Measurements from ENCODE around the gene MAPK12.

Gene MAPK12

GRCh38 chr22:50267591-50268390 is 6.3 kb upstream of the MAPK12 start:
- no peak for DNase-seq (ENCODE audit: low spot score)

GRCh38 chr22:50266994-50267393 is 5.5 kb upstream of the MAPK12 start:
- DNase-seq (ENCODE audit: low spot score) = no peak

- no peak for DNase-seq (ENCODE audit: low spot score)
These were observed 3.6 kb upstream of the MAPK12 start for GRCh38 chr22:50264946-50265669.

DNA sequence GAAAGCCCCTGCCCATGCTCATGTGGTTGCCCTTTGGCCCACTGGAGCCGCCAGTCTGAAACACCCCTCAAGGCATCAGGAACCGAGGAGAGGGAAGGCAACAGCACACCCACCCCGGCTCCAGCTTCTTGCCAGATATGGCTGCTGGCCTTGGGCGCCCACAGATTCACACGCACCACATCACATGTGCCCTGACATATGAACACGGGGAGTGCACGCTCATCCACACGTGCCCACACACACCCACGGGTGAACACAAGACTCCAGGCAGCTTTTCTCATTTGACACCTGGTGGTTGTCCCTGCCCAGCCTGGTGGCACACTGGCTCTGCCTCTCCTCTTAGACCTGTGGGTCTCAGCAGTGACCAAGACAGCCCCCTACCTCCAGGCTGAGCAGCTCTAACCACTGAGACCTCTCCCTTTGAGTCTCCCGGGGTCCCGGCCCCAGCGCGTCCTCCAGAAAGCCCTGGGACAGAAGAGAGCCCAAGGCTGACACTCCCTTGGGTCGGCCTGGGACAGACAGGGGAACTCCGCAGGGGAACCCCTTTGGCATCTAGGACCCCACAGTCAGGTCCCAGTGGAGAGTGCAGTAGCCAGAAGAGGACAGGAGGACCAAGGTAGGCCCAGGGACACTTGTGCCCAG is 2.7 kb upstream of the MAPK12 start:
- no peak for DNase-seq (ENCODE audit: low spot score)

DNA sequence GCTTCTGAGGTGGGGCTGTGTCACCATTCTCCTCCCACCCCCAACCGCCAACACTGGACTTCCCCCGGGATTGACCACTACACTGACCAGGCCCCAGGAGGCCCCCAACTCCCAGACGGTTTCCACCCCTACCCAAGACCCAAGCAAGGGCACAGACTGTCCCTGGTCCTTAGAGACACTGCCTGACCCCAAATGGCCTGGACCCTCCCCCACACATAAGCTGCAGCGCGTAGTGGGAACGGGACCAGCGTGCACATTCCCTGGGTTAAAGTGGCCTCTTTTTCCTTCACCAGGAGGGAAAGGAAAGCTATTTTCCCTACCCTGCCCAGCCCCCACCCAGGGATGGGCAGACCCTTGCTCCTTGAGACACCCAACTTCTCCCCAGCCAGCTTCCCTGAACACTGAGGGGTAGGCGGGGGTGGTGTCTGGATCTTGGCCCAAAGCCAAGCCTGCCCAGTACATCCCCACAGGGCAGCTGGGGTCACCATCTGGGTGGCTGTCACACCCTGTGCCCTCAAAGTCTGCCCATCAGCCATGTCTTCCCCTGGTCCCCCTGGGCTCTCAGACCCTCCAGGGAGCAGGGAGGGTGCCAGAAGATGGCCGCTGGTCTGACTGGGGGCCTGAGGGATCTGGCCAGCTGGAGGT is 1.6 kb upstream of the MAPK12 start:
- no peak for DNase-seq (ENCODE audit: low spot score)

DNA sequence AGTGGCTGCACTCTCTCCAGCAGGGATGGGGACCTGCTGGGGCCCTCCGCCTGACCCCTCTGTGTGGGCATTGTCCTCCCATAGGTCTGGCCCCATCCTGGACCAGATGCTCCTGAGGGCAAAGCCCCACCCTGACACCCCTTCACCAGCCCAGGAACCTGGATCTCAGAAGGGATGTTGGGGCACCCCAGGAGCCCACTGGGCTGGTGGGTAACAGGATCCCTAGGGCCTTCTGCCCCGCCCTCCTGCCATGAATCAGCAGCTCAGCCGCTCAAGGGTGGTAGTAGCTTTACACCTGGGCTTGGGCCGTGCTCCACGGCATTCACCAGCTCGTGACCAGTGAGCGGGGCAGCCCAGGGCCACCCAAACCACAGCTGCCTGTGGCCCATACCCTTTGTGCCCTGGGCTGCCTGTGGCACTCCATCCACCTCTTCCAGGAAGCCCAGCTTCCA is 1.0 kb upstream of the MAPK12 start:
- DNase-seq (ENCODE audit: low spot score) = no peak

DNA sequence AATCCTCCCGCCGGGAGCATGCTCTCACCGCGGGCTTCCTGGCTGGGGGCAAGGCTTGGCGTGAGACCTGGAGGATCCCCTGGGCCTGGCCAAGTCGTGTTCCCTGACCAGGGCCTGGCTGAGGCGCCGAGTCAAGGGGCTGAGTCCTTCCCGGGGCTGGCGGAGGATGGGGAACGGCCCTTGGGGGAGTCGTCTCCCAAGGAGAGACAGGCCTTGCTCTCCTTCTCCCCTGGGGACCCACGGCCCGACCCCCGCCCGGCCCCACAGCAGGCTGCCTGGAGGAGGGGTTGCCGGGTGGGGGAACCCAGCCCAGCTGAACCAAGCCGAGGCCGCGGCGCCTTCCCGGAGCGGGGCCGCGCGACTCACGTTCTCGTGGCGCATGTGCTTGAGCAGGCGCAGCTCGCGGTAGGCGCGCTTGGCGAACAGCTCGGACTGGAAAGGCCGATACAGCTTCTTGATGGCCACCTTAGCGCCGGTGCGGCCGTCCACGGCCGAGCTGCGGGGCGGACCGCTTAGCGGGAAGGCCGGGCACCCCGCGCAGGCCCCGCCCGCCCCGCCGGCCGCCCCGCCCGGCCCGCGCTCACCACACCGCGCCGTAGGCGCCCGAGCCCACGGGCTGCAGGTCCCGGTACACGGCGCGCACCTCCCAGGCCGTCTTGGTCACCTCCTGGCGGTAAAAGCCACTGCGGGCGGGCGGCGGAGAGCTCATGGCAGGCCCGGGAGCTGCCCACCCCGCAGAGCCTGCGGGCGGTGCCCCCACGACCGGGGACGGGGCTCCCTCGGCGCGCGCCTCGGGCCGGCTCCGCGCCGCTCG is 475 bp downstream of the MAPK12 start:
- no peak for DNase-seq (ENCODE audit: low spot score)

DNA sequence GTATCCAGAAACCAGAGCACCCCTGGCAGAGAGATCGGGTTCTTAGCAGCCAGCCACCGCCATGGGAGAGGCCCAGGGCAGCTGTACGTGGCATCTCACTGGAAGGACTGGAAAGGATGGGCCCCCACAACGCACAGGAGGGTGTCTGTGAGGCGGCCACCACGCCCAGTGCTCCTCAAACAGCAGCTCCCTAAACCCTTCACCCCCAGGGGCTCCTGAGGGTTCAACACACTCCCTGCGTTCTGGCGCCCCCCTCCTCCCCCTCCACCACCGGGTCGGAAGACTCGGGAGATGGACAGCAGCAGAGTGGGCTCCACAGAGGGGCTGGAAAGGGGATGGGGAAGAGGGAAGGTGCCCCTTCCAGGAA is 1.1 kb downstream of the MAPK12 start:
- DNase-seq (ENCODE audit: low spot score) = no peak

DNA sequence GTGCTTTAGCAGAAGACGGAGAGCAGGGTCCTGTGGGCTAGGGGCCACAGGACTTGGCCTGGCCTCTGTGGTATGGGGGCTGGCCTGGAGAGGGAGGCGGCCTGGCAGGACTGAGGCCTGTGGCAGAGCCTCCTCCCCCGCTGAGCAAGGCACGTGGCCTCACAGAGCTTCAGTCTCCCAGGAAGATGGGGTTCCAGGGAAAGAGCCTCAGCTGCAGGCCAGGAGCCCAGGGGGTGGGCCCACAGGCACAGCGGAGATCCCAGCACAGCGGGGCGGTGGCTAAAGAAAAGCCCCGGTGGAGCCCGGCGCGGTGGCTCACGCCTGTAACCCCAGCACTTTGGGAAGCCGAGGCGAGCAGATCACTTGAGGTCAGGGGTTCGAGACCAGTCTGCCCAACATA is 2.2 kb downstream of the MAPK12 start:
- no peak for DNase-seq (ENCODE audit: low spot score)

DNA sequence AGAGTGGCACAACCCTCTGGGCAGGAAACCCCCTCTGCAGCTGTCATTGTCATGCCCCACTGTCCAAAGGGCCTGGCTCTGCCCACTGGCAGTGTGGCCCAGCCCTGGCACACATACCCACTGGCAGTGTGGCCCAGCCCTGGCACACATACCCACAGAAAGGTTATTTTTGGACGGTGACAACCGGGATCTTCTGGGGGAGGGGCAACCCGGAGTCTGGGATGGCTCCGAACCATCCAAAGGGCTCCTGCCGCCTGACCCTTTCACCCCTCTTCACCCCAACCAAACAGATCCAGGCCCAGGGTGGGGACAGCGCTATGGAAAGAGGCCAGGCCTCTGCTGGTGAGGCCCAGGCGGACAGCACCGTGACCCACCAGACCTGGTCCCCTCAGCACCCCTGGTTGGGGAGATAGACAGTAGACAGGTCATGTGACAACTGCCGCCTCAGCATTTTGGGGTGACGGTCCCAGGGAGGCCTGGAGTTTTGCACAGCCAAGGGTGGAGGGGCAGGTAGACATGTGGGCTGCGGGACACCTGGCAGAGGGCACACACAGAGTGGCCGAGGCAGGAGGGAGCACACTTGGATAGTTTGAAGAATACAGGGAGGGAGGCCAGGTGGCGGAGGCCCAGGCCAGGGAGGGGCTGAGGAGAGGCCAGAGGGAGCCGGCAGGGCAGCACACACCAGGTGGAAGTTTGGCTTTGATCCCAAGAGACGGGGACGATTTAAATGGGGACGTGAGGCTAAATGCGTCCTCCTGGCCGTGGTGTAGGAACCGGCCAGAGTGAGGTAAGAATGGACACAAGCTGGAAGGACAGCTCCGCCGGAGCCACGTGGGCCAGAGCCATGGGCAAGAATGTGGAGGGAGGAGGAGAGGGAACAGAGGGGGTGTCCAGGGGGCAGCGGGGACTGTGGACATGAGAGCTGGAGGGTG is 2.9 kb downstream of the MAPK12 start:
- DNase-seq (ENCODE audit: low spot score) = no peak

GRCh38 chr22:50257451-50258360 is 3.8 kb downstream of the MAPK12 start:
- DNase-seq (ENCODE audit: low spot score) = no peak

DNA sequence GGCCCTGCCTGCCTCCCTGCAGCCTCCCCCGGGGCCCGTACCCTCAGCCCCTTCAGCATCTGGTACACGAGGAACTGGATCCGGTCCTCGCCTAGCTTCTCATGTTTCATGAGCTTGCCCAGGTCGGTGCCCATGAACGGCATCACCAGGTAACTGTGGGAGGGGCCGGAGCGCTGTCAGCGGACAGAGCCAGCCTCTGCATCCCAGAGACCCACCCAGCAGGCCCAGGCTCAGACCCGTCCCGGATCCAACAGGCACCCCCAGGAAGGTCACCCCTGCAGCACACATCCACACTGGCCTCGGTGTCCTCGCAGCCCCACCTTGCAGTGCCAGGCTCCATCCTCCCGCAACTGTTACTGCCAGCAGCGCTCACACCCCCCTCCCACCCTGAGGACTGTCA is 4.4 kb downstream of the MAPK12 start:
- no peak for DNase-seq (ENCODE audit: low spot score)

DNA sequence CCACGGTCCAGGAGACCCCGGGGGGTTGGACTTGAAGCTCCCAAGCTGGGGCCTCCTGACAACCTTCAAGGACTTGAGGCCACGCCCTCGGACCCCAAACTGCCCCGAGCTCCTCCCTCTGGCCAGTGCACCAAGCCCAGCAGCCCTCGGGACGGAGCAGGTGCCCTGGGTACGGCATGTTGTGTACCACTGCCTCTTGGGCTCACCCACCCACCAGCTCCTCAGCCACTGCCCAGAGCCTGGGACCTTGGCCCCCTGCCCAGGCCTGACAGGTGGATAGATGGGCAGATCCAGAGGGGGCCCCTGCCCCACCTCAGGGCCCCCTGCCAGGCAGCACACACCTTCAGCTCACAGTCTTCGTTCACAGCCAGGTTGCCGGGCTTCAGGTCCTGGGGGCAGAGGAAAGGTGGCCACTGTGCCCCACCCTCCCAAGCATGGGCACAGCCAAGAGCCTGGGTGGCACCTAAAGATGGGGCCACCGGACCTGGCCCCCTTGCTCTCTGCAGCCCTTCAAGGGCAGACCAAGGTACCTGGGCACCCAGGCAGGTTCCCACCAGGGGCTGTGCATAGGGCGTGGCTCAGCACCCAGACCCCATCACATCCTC is 5.1 kb downstream of the MAPK12 start:
- DNase-seq (ENCODE audit: low spot score) = no peak

DNA sequence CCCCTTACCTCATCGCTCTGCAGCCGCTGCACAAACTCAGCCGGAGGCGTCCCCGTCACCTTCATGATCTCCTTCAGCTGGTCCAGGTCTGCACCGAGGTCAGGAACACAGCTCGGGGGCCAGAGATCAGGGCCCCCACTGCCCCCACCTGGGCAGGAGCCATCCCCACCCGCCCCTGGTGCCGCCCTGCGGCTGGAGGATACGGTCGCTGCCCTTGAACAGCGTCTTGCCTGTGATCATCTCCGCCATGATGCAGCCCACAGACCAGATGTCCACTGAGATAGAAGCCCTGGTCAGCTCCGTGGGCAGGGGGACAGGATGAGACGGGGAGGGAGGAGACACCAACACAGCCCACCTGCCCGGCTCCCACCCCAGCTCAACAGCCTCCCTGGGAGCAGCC is 5.9 kb downstream of the MAPK12 start:
- DNase-seq (ENCODE audit: low spot score) = no peak

GRCh38 chr22:50255099-50255498 is 6.4 kb downstream of the MAPK12 start:
- DNase-seq (ENCODE audit: low spot score) = no peak

GRCh38 chr22:50253941-50254340 is 7.5 kb downstream of the MAPK12 start:
- DNase-seq (ENCODE audit: low spot score) = no peak

GRCh38 chr22:50253046-50253915 is 8.2 kb downstream of the MAPK12 start:
- DNase-seq (ENCODE audit: low spot score) = no peak
